Measurements from ENCODE around the gene POU2F3.
"Not testable (repeated sequence)": the region's sequence is repeated elsewhere in the genome, so short reads cannot be mapped to it uniquely, and the experiment has no call there.

Gene POU2F3

DNA sequence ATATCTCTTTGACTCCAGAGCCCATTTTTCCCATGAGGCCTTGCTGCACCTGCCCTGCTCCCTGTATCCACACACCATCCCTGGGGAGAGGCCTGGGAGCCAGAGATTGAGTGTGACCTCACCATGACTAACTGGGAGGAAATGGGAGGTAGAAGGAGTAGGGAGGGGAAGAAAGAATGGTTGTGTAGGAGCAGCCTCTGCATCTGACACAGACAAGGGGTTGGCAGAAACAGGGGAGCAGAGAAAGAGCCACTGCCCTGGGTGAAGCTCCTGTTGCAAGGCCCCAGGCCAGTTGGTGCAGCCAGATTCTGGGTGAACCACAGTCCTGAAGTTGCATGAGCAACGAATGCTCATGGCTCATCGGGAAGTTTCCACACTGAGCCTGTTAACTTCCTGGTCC is 32.4 kb downstream of the POU2F3 start:
- no peak for DNase-seq (ENCODE audit: low spot score)
- TF ChIP-seq, protein P1, sequence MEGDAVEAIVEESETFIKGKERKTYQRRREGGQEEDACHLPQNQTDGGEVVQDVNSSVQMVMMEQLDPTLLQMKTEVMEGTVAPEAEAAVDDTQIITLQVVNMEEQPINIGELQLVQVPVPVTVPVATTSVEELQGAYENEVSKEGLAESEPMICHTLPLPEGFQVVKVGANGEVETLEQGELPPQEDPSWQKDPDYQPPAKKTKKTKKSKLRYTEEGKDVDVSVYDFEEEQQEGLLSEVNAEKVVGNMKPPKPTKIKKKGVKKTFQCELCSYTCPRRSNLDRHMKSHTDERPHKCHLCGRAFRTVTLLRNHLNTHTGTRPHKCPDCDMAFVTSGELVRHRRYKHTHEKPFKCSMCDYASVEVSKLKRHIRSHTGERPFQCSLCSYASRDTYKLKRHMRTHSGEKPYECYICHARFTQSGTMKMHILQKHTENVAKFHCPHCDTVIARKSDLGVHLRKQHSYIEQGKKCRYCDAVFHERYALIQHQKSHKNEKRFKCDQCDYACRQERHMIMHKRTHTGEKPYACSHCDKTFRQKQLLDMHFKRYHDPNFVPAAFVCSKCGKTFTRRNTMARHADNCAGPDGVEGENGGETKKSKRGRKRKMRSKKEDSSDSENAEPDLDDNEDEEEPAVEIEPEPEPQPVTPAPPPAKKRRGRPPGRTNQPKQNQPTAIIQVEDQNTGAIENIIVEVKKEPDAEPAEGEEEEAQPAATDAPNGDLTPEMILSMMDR (IDR thresholded peaks at IDR 0.05; ENCODE audit: borderline replicate concordance, control extremely low read depth, extremely low read depth, insufficient read depth, missing control alignments) = no peak
- in situ Hi-C loops (cut with MboI; ENCODE audit: low sequenced_read_pairs, unreplicated experiment) = no loop called here

DNA sequence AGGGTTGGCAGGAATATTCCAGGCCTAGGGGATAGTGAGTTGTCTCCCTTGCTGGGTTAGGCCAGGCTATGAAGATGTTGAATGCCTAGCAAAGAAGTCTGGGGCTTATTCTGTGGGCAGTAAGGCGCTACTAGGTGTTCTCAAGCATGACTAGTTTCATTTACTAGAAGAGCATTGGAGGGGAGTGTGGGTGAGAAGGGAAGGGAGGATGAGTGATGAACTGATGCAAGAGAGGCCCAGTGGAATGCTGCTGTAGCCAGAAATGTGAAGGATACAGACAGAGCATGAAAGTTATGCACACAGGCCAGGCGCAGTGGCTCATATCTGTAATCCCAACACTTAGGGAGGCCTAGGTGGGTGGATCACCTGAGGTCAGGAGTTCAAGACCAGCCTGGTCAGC is 33.5 kb downstream of the POU2F3 start:
- TF ChIP-seq, protein P1 (IDR thresholded peaks at IDR 0.05; ENCODE audit: borderline replicate concordance, control extremely low read depth, extremely low read depth, insufficient read depth, missing control alignments) = no peak
- in situ Hi-C loops (cut with MboI; ENCODE audit: low sequenced_read_pairs, unreplicated experiment) = no loop called here
- DNase-seq (ENCODE audit: low spot score) = no peak

DNA sequence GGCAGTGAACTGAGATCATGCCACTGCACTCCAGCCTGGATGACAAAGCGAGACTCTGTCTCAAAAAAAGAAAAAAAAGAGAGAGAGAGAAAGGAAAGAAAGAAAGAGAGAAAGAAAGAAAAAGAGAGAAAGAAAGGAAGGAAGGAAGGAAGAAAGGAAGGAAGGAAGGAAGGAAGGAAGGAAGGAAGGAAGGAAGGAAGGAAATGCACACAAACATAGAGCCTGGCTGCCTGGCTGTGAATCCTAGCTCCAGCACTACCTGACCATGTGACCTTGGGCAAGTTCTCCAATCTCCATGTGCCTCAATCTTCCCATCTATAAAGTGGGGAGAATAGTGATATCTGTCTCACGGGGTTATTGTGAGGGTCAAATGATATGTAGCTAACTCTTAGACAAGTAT is 34.0 kb downstream of the POU2F3 start:
- in situ Hi-C loops (cut with MboI; ENCODE audit: low sequenced_read_pairs, unreplicated experiment) = not testable (repeated sequence)

DNA sequence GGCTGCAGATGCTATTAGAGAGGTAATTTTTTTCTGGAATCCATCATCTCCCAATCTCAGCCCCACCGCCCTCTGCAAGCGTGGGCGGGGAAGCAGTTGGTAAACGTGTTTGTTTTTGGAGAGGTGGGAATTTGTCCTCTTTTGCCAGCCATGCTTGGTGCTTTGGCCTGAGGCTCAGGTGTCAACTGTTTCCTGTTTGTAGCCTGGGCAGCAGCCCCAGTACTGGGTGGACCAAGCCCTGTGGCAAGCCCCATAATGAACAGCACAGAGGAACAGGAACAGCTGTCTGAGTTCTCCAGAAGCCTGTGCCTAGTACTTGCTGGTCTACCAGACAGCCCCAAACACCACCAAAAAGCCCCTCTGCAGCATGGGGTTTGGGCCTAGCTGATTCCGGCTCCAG is 39.6 kb downstream of the POU2F3 start:
- no peak for DNase-seq (ENCODE audit: low spot score)
- TF ChIP-seq, protein P1 (IDR thresholded peaks at IDR 0.05; ENCODE audit: borderline replicate concordance, control extremely low read depth, extremely low read depth, insufficient read depth, missing control alignments) = no peak
- in situ Hi-C loops (cut with MboI; ENCODE audit: low sequenced_read_pairs, unreplicated experiment) = no loop called here

More for the DNA sequence above, 34.0 kb downstream of the POU2F3 start:
- DNase-seq (ENCODE audit: low spot score) = not testable (repeated sequence)

DNA sequence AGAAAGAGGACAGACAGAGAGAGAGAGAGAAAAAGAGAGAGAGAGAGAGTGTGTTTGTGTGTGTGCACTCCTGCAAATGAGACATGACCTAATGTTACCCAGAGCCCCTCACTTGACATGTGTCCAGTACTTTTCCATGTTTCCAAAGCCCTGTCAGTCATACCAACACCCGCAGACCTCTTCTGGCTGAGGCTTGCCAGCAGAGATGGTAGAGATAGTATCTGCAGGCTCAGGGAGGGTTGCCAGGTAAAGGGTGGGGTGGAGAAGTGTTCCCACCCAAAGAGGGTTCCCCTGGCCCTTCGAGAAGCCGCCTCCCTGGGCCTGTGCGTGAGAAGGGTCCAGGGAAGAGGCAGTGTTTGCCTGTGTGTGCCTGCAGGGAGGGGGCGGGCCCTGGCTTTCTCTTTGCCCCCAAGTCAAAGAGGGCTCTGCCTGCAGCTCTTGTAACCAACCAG is 40.7 kb downstream of the POU2F3 start:
- in situ Hi-C loops (cut with MboI; ENCODE audit: low sequenced_read_pairs, unreplicated experiment) = no loop called here

DNA sequence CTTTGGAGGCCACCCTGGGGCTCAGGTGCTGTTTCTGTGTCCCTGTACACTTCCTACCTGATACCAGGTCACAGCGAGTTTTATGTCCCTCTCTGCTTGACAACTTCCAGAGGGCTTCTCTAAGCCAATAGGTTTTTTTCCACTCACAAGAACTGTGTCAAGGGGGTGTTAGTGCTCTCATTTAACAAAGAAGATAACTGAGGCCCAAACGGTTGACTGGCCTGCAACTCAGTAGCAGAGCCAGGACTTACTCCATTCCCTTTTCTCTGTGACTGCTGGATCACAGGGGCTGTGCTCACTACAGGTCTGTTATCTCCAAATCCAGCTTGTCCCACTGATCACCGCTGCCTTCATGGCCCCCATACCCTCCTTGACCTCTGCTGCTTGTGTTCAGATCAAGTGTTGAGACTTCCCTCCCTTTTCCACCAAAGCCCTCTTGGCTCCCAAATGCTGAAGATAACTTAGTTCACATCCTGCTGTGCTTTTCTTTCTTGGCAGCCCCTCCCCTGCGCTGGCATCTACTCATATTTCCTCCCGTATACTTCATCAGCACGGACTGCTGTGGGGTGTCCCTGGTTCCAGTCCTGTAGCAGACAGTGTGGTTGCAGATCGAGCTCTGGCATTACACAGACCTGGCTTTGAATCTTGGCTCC is 41.3 kb downstream of the POU2F3 start:
- TF ChIP-seq, protein P1 (IDR thresholded peaks at IDR 0.05; ENCODE audit: borderline replicate concordance, control extremely low read depth, extremely low read depth, insufficient read depth, missing control alignments) = no peak
- in situ Hi-C loops (cut with MboI; ENCODE audit: low sequenced_read_pairs, unreplicated experiment) = no loop called here
- DNase-seq (ENCODE audit: low spot score) = no peak

More for the DNA sequence above, 40.7 kb downstream of the POU2F3 start:
- TF ChIP-seq, protein P1 (IDR thresholded peaks at IDR 0.05; ENCODE audit: borderline replicate concordance, control extremely low read depth, extremely low read depth, insufficient read depth, missing control alignments) = no peak
- no peak for DNase-seq (ENCODE audit: low spot score)

DNA sequence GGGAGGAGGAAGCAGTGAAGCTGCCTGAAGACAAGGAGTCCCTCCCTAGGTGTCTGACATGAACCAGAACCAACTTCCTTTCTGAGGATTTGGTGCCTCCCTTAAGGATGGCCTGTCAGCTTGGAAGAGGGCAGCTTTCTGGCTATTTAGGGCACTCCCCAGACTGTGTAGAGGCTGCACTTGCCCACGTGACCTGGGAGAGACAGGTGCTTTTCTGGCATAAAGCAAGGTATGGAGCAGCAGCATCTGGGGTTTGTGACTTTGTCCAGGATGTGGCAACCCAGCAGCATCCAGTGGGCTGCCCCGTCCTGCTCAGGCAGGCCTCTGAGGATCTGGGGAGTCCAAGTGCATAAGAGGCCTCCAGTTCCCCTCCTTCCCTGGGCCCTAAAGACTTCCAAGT is 43.2 kb downstream of the POU2F3 start:
- no peak for DNase-seq (ENCODE audit: low spot score)
- TF ChIP-seq, protein P1 (IDR thresholded peaks at IDR 0.05; ENCODE audit: borderline replicate concordance, control extremely low read depth, extremely low read depth, insufficient read depth, missing control alignments) = no peak
- in situ Hi-C loops (cut with MboI; ENCODE audit: low sequenced_read_pairs, unreplicated experiment) = no loop called here
